IMR-90 (cell line): ENCODE results near the gene PRR33.

Experiments used
- CEBPB ChIP-seq: IDR thresholded peaks from 2 replicates; pipeline ENCODE4 v1.6.1; 2012; ENCODE audit warnings: low read depth, low read length, improper control_type of control experiment
- MXI1 ChIP-seq: IDR thresholded peaks from 2 replicates; pipeline ENCODE4 v1.6.1; 2012; ENCODE audit warnings: low read depth, mild to moderate bottlenecking, low read length, moderate library complexity, borderline replicate concordance
- POLR2A ChIP-seq: IDR thresholded peaks from 2 replicates; pipeline ENCODE4 v1.6.1; 2012; ENCODE audit warnings: mild to moderate bottlenecking, low read depth, low read length
- RAD21 ChIP-seq: IDR thresholded peaks from 2 replicates; pipeline ENCODE4 v1.6.1; 2012; ENCODE audit warnings: low read length, improper control_type of control experiment
- SMC3 ChIP-seq: fragments of 150-350 bp; IDR thresholded peaks from 2 replicates; pipeline ENCODE4 v1.6.1; 2016; ENCODE audit warnings: low read depth, mild to moderate bottlenecking, antibody characterized with exemption, low read length, moderate library complexity
- TF ChIP-seq, protein P1 (sequence below): fragments of 150-350 bp; IDR thresholded peaks from 2 replicates; pipeline ENCODE4 v1.6.1; 2017; ENCODE audit warnings: mild to moderate bottlenecking, antibody characterized with exemption, low read length, low read depth
- TF ChIP-seq, protein P2 (sequence below): conservative IDR thresholded peaks from 2 replicates; pipeline ENCODE4 v1.5.1; 2012; ENCODE audit warnings: mild to moderate bottlenecking, low read depth, low read length, improper control_type of control experiment

DNA sequence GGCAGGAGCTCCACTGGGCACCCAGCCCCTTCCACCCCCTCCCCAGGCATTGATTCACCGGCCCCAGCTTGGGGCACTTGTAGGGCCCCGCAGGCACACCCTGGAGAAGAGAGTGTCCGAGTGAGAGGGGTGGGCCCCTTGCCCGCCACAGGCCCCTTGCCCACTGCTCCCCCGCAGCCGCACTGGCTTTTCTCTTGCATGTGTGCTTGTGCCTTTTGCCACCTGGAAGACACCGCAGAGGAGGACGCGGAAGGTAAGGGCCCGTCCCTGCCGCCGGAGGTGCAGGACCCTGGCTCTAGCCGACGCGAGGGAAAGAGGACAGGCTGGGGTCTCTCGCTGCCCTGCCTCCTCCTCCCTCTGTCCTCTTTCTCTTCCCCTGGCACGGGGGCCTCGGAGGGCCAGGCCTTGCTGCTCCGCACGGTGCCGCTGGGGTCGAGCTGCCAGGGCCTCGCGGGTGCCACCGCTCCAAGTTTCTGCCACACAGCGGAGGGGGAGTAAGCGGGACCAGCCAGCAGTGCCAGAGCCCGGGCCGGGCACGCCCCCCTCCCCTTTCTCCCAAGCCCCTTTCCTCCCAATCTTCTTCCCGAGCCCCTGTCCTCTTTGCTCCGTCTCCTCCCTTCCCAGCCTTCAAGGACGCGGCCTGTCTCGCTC is 37.3 kb upstream of the PRR33 start:
- TF ChIP-seq, protein P1, sequence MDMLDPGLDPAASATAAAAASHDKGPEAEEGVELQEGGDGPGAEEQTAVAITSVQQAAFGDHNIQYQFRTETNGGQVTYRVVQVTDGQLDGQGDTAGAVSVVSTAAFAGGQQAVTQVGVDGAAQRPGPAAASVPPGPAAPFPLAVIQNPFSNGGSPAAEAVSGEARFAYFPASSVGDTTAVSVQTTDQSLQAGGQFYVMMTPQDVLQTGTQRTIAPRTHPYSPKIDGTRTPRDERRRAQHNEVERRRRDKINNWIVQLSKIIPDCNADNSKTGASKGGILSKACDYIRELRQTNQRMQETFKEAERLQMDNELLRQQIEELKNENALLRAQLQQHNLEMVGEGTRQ, result no peak
- TF ChIP-seq POLR2A, result no peak
- TF ChIP-seq, protein P2, sequence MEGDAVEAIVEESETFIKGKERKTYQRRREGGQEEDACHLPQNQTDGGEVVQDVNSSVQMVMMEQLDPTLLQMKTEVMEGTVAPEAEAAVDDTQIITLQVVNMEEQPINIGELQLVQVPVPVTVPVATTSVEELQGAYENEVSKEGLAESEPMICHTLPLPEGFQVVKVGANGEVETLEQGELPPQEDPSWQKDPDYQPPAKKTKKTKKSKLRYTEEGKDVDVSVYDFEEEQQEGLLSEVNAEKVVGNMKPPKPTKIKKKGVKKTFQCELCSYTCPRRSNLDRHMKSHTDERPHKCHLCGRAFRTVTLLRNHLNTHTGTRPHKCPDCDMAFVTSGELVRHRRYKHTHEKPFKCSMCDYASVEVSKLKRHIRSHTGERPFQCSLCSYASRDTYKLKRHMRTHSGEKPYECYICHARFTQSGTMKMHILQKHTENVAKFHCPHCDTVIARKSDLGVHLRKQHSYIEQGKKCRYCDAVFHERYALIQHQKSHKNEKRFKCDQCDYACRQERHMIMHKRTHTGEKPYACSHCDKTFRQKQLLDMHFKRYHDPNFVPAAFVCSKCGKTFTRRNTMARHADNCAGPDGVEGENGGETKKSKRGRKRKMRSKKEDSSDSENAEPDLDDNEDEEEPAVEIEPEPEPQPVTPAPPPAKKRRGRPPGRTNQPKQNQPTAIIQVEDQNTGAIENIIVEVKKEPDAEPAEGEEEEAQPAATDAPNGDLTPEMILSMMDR, result no peak
- TF ChIP-seq RAD21, result no peak
- TF ChIP-seq CEBPB, result no peak
- TF ChIP-seq MXI1, result no peak
- TF ChIP-seq SMC3, result no peak
